NCI-H510A (cell line): ENCODE measurements around the gene PDGFA.

ENCODE experiments used
- DNase-seq: peaks from one replicate; lab custom pipeline; 2025; lab: John Stamatoyannopoulos, UW

Gene PDGFA

GRCh38 chr7:472640-472957 is 47.0 kb downstream of the PDGFA start:
- no peak for DNase-seq

GRCh38 chr7:471866-472639 is 47.6 kb downstream of the PDGFA start:
- DNase-seq = no peak

- DNase-seq = no peak
Observed at GRCh38 chr7:471191-471865, 48.3 kb downstream of the PDGFA start.

- DNase-seq = no peak
Observed at GRCh38 chr7:469563-469961, 50.1 kb downstream of the PDGFA start.

GRCh38 chr7:468681-469562 is 50.7 kb downstream of the PDGFA start:
- DNase-seq = no peak

- no peak for DNase-seq
Observed at GRCh38 chr7:467856-468545, 51.6 kb downstream of the PDGFA start.

- no peak for DNase-seq
Observed at GRCh38 chr7:467393-467828, 52.2 kb downstream of the PDGFA start.

GRCh38 chr7:466465-467191 is 53.0 kb downstream of the PDGFA start:
- no peak for DNase-seq

- no peak for DNase-seq
Observed at GRCh38 chr7:465710-466400, 53.8 kb downstream of the PDGFA start.

- DNase-seq = no peak
Observed at GRCh38 chr7:464454-465401, 54.9 kb downstream of the PDGFA start.

- no peak for DNase-seq
Observed at GRCh38 chr7:463817-464453, 55.7 kb downstream of the PDGFA start.

- no peak for DNase-seq
Observed at GRCh38 chr7:463362-463781, 56.3 kb downstream of the PDGFA start.

- DNase-seq = no peak
Observed at GRCh38 chr7:462173-463103, 57.2 kb downstream of the PDGFA start.

- DNase-seq = no peak
Observed at GRCh38 chr7:461453-462172, 58.0 kb downstream of the PDGFA start.

GRCh38 chr7:461117-461452 is 58.6 kb downstream of the PDGFA start:
- DNase-seq = no peak

GRCh38 chr7:460374-461116 is 59.1 kb downstream of the PDGFA start:
- no peak for DNase-seq
